Stimulated activated CD8-positive, alpha-beta memory T cell treated with anti-CD3 and anti-CD28 coated beads, Interleukin-12 subunit alpha, Interleukin-12 subunit beta, amount 100 ng/mL, for 1 hour (primary cell): ENCODE results near the gene HNRNPM.
"Not testable (repeated sequence)": the region's sequence is repeated elsewhere in the genome, so short reads cannot be mapped to it uniquely, and the experiment has no call there.

ENCODE experiments used
- DNase-seq: peaks from one replicate; pipeline ENCODE4 v3.0.0-alpha.2; 2020; ENCODE audit warnings: low read depth

The HNRNPM gene

GRCh38 chr19:8513036-8513686, 68.4 kb downstream of the HNRNPM start:
- no peak for DNase-seq

- DNase-seq: peak; percentile 95
These were observed 69.1 kb downstream of the HNRNPM start, which contains the start of gene ZNF414 for GRCh38 chr19:8513687-8514504. Gene ZNF414, minus strand, starts transcription at chr19:8514167. Its CDS starts 121 bp downstream, at chr19:8514046.

- DNase-seq: not testable (repeated sequence)
These were observed 69.8 kb downstream of the HNRNPM start for GRCh38 chr19:8514505-8515009.

GRCh38 chr19:8515317-8515716, 70.5 kb downstream of the HNRNPM start:
- peak; percentile 23 for DNase-seq

GRCh38 chr19:8517551-8518442, 73.0 kb downstream of the HNRNPM start:
- DNase-seq: peak; percentile 22

- DNase-seq: no peak
These were observed 73.8 kb downstream of the HNRNPM start for GRCh38 chr19:8518536-8518935.

GRCh38 chr19:8519388-8519787, 74.6 kb downstream of the HNRNPM start:
- DNase-seq: no peak

GRCh38 chr19:8525401-8525684, 80.6 kb downstream of the HNRNPM start:
- DNase-seq: no peak

- DNase-seq: no peak
These were observed 81.7 kb downstream of the HNRNPM start for GRCh38 chr19:8526345-8527091.

GRCh38 chr19:8528500-8528899, 83.7 kb downstream of the HNRNPM start:
- DNase-seq: no peak

- no peak for DNase-seq
These were observed 84.7 kb downstream of the HNRNPM start for GRCh38 chr19:8529369-8530006.

GRCh38 chr19:8530061-8530679, 85.4 kb downstream of the HNRNPM start:
- no peak for DNase-seq

- DNase-seq: no peak
These were observed 86.7 kb downstream of the HNRNPM start for GRCh38 chr19:8531470-8531869.

GRCh38 chr19:8532225-8532624, 87.5 kb downstream of the HNRNPM start:
- no peak for DNase-seq

- DNase-seq: no peak
These were observed 91.5 kb downstream of the HNRNPM start for GRCh38 chr19:8536282-8536681.

GRCh38 chr19:8537099-8537498, 92.3 kb downstream of the HNRNPM start:
- DNase-seq: no peak
